ENCODE measurements around the gene TTC28.

DNA sequence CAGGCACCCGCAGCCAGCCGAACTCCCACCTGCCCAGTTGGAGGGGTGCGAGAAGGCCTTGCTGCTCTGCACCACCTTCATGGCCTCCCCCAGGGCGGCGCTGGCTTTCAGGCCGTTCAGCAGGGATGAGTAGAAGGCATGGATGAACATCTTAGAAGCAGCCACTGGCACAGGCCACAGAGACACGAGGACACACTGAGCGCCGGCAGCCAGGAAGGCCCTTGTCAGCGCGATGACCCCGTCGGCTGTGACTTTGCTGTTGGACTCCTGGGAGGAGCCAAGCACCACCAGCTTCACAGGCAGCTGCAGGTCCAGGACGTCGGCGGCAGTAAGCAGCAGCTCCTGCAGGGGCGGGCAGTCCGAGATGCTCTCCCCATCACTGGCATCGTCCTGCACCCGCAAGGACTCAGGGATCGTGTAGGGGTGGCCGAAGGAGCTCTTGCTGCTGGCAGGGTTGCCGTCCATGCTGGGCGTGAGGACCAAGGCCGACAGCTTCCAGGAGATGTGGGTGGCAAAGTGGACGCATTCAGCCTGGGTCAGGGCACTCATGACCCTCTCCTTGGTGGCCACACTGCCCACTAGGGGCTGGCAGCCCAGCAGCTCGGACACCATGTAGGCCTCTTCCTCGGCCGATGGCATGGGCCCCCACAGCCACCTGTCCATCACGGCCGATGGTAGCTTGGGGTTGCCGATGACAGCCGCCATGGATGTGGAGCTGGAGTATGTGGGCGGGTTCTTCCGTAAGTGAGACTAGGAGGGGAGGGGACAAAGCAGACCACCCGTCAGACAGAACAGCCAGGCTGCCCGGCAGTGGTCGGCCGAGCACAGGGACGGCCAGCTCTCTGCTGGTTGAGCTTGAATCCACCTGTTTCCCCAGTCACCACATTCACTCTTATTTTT lies 680.9 kb downstream of the TTC28 start:
- TF ChIP-seq, protein P1, sequence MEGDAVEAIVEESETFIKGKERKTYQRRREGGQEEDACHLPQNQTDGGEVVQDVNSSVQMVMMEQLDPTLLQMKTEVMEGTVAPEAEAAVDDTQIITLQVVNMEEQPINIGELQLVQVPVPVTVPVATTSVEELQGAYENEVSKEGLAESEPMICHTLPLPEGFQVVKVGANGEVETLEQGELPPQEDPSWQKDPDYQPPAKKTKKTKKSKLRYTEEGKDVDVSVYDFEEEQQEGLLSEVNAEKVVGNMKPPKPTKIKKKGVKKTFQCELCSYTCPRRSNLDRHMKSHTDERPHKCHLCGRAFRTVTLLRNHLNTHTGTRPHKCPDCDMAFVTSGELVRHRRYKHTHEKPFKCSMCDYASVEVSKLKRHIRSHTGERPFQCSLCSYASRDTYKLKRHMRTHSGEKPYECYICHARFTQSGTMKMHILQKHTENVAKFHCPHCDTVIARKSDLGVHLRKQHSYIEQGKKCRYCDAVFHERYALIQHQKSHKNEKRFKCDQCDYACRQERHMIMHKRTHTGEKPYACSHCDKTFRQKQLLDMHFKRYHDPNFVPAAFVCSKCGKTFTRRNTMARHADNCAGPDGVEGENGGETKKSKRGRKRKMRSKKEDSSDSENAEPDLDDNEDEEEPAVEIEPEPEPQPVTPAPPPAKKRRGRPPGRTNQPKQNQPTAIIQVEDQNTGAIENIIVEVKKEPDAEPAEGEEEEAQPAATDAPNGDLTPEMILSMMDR (IDR thresholded peaks at IDR 0.05), result no peak
- no peak for TF ChIP-seq POLR2A (IDR thresholded peaks at IDR 0.05)

Measured in heart left ventricle (tissue), 13 donors.